ENCODE results near the gene MED9.
"Not testable (repeated sequence)": the region's sequence is repeated elsewhere in the genome, so short reads cannot be mapped to it uniquely, and the experiment has no call there.

DNA sequence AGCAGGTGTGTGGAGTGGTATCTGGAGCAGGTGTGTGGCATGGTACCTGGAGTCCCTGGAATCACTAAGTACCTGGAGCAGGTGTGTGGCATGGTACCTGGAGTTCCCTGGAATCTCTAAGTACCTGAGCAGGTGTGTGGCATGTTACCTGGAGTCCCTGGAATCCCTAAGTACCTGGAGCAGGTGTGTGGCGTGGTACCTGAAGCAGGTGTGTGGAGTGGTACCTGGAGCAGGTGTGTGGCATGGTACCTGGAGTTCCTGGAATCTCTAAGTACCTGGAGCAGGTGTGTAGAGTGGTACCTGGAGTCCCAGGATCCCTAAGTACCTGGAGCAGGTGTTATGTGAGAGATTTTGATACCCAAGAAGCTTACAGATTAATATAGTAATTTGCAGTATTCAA lies 22.1 kb upstream of the MED9 start:
- not testable (repeated sequence) for TF ChIP-seq CTCF (conservative IDR thresholded peaks at IDR 0.05; ENCODE audit: low read length); EZH2phosphoT487 (IDR thresholded peaks at IDR 0.05; ENCODE audit: borderline replicate concordance)
